CD4-positive, alpha-beta T cell (primary cell): ENCODE measurements around the gene LDLRAD4. TPM values are rescaled to one million over a fixed set of nuclear protein-coding genes. Genes with fewer than 3 reads are reported as not detected.

Experiments
- ATAC-seq: fragments of 200-7000 bp; cut with Tn5 transposase; one replicate; pipeline ENCODE4 v1.10.0; 2022; ENCODE audit warnings: mild to moderate bottlenecking; ENCODE audit not compliant: poor library complexity
- CTCF ChIA-PET: fragments of 350-600 bp; sonication (Branson Sonifier 250); formaldehyde crosslinking; loops from one replicate; lab custom pipeline; 2021; ENCODE audit warnings: antibody characterized with exemption, inconsistent platforms; lab: Charles Lee
- POLR2A ChIA-PET: fragments of 350-600 bp; sonication (Branson Sonifier 250); formaldehyde crosslinking; loops from one replicate; lab custom pipeline; 2021; ENCODE audit warnings: antibody characterized with exemption, inconsistent platforms; lab: Charles Lee
- DNase-seq, 14 experiments: peaks; one replicate each; pipeline ENCODE4 v3.0.0-alpha.2; 2013 to 2020; ENCODE audit warnings: mixed read lengths in 2 of 14
- H3K27ac ChIP-seq, 2 donors: one replicate each; pipeline versions ENCODE4 v1.5.1 to v1.7.0; 2013; ENCODE audit warnings: low read length in 2 of 2, low read depth in 1 of 2, mild to moderate bottlenecking in 1 of 2
- H3K27me3 ChIP-seq, 2 experiments: 1 replicate in 1 of 2; 2 replicates in 1 of 2; pipeline versions ENCODE4 v1.6.1 to v1.7.0; 2013; ENCODE audit warnings: low read length in 2 of 2, control low read depth in 1 of 2, mild to moderate bottlenecking in 1 of 2, moderate library complexity in 1 of 2; ENCODE audit not compliant: insufficient read depth in 2 of 2, control insufficient read depth in 1 of 2
- H3K36me3 ChIP-seq: one replicate; pipeline ENCODE4 v1.6.1; 2013; ENCODE audit warnings: low read length, control low read depth; ENCODE audit not compliant: insufficient read depth
- H3K4me1 ChIP-seq: one replicate; pipeline ENCODE4 v1.6.1; 2013; ENCODE audit warnings: low read length, control low read depth; ENCODE audit not compliant: insufficient read depth
- H3K4me3 ChIP-seq: one replicate; pipeline ENCODE4 v1.5.1; 2013; ENCODE audit warnings: mild to moderate bottlenecking, low read length, moderate library complexity
- H3K9me3 ChIP-seq, 2 experiments: 1 replicate in 1 of 2; 2 replicates in 1 of 2; pipeline versions ENCODE4 v1.6.1 to v1.7.0; 2013; ENCODE audit warnings: low read length in 2 of 2, mild to moderate bottlenecking in 2 of 2, control low read depth in 1 of 2, moderate library complexity in 1 of 2; ENCODE audit not compliant: control insufficient read depth in 1 of 2, insufficient read depth in 1 of 2
- H3K27ac Mint-ChIP-seq: one replicate; pipeline ENCODE4 v1.8.0; 2020; ENCODE audit warnings: mixed read lengths
- H3K27me3 Mint-ChIP-seq: one replicate; pipeline ENCODE4 v1.8.0; 2021; ENCODE audit warnings: mixed read lengths
- H3K36me3 Mint-ChIP-seq: one replicate; pipeline ENCODE4 v1.8.0; 2021; ENCODE audit warnings: low read depth, mixed read lengths
- H3K4me1 Mint-ChIP-seq: one replicate; pipeline ENCODE4 v1.8.0; 2021; ENCODE audit warnings: low read depth, mixed read lengths
- H3K4me3 Mint-ChIP-seq: one replicate; pipeline ENCODE4 v1.8.0; 2020; ENCODE audit warnings: mild to moderate bottlenecking, mixed read lengths
- H3K9me3 Mint-ChIP-seq: one replicate; pipeline ENCODE4 v1.8.0; 2020; ENCODE audit warnings: mixed read lengths
- CTCF ChIP-seq: fragments of 200-600 bp; IDR thresholded peaks from one replicate; pipeline ENCODE4 v1.8.0; 2022; ENCODE audit warnings: antibody characterized with exemption, mild to moderate bottlenecking
- intact Hi-C, 2 experiments: fragments of 100-400 bp; cut with DNase I in 1 of 2; cut with micrococcal nuclease in 1 of 2; formaldehyde crosslinking; loops; one replicate each; pipeline versions ENCODE4 v1.15.1 to v1.9.0; 2023 to 2025; cut with DNase I, micrococcal nuclease
- total RNA-seq, 174 experiments: library from RNA in 2 of 174; stranded (reverse) in 2 of 174; gene quantifications; one replicate each; pipeline ENCODE4 v1.2.3 and lab custom pipeline; 2021 to 2026

Gene LDLRAD4
- total RNA-seq, 2 experiments from 2014 or later = 51.9 to 52.7 TPM

- Mint-ChIP-seq H3K27ac (no peak overlapping the region), H3K4me1 (no peaks in the 10 kb centered on the region), H3K4me3 (no peak overlapping the region), H3K36me3 (no peaks in the 10 kb centered on the region), H3K9me3 (no peaks in the 10 kb centered on the region), H3K27me3 (peaks cover 8% of the 10 kb centered on the region)
- no peak for TF ChIP-seq CTCF
- Histone ChIP-seq H3K27ac (no peak overlapping the region), H3K36me3 (no peaks in the 10 kb centered on the region), H3K4me1 (no peaks in the 10 kb centered on the region), H3K4me3 (no peak overlapping the region), H3K27me3 (no peaks in the 10 kb centered on the region), H3K9me3 (peaks cover 0 to 6% of the 10 kb centered on the region in 2 experiments)
- intact Hi-C loops = no loop called here
- ChIA-PET POLR2A (interaction anchor here (0.7 kb wide), 1 partner anchor 202 kb away, joined by 3 read pairs; the partner anchor contains the start of gene CEP192), CTCF (no interaction called here)
- ATAC-seq = no peak
- DNase-seq = no peak
These were observed 25.6 kb upstream of the LDLRAD4 start for GRCh38 chr18:13192970-13193369.

- Mint-ChIP-seq H3K9me3 (peaks cover 5% of the 10 kb centered on the region), H3K4me3 (no peak overlapping the region), H3K27ac (no peak overlapping the region), H3K36me3 (peaks cover 1% of the 10 kb centered on the region), H3K27me3 (peaks cover 9% of the 10 kb centered on the region), H3K4me1 (no peaks in the 10 kb centered on the region)
- intact Hi-C loops = no loop called here
- ChIA-PET POLR2A (no interaction called here), CTCF (no interaction called here)
- ATAC-seq = no peak
- no peaks in the 10 kb centered on the region for H3K4me1 ChIP-seq
- H3K27ac ChIP-seq = no peak overlapping the region
- no peaks in the 10 kb centered on the region for H3K27me3 ChIP-seq
- peaks cover 5 to 11% of the 10 kb centered on the region in 2 experiments for H3K9me3 ChIP-seq
- H3K4me3 ChIP-seq = no peak overlapping the region
- H3K36me3 ChIP-seq = no peaks in the 10 kb centered on the region
- TF ChIP-seq CTCF = no peak
- DNase-seq = no peak
These were observed 24.3 kb upstream of the LDLRAD4 start for GRCh38 chr18:13194239-13194638.

GRCh38 chr18:13198701-13199100, 19.9 kb upstream of the LDLRAD4 start:
- Histone ChIP-seq H3K27me3 (peaks cover 2 to 3% of the 10 kb centered on the region in 2 experiments), H3K4me3 (no peak overlapping the region), H3K27ac (no peak overlapping the region), H3K4me1 (no peaks in the 10 kb centered on the region), H3K9me3 (peaks cover 14 to 19% of the 10 kb centered on the region in 2 experiments), H3K36me3 (no peaks in the 10 kb centered on the region)
- no peaks in the 10 kb centered on the region for H3K4me1 Mint-ChIP-seq
- intact Hi-C loops = no loop called here
- DNase-seq (no peak), ATAC-seq (no peak)
- H3K27ac Mint-ChIP-seq = no peak overlapping the region
- TF ChIP-seq CTCF = no peak
- peaks cover 24% of the 10 kb centered on the region for H3K27me3 Mint-ChIP-seq
- H3K4me3 Mint-ChIP-seq = no peak overlapping the region
- POLR2A ChIA-PET = no interaction called here
- peaks cover 8% of the 10 kb centered on the region for H3K36me3 Mint-ChIP-seq
- CTCF ChIA-PET = no interaction called here
- peaks cover 17% of the 10 kb centered on the region for H3K9me3 Mint-ChIP-seq
